HG03342 (cell line): ENCODE results near the gene PIK3R6.
"Not testable (repeated sequence)": the region's sequence is repeated elsewhere in the genome, so short reads cannot be mapped to it uniquely, and the experiment has no call there.

Source experiments
- ATAC-seq: cut with Tn5 transposase; IDR thresholded peaks from one replicate; pipeline ENCODE4 v1.9.1; 2021; ENCODE audit warnings: mild to moderate bottlenecking, moderate library complexity; ENCODE audit not compliant: unreplicated experiment

PIK3R6 gene

DNA sequence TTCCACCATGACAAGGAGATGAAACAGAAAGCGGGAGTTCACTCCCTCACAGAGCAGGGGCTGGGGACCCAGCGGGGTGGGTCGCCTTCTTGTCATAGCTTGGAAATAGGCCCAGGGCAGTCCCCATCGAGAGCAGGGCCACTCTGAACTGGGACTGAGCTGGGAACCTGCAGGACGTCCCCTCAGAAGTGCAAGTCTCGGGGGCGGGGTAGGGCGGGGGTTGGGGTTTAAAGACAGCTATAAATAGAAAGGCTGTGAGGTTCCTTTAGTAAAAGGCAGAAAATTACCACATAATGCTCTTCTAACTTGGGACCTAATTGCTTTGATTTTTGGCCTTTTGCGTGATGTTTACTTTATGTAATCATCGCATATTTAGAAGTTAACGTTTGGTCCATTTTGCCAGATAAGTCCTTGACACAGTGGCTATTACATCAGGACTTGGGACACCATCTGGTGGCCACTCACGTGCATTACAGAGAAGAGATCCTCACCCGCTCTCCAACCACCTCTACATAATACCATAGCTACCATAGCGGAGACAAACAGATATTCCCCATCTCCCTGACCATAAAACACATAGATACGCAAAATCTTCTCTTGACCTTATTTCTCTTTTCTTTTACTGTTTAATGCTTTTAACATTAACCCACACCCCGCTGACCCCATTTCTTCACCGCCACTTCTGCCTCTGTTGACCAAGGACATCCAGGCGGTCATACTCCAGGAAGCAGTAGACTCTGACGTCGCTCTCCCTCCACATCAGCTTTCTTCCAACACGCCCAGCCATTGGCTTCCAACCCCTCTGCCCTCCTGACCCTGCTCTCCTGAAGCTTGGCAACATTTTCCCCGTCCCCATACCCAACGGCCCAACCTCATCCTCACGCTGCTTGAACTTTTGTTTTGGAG, 27.5 kb upstream of the PIK3R6 start:
- ATAC-seq = no peak

DNA sequence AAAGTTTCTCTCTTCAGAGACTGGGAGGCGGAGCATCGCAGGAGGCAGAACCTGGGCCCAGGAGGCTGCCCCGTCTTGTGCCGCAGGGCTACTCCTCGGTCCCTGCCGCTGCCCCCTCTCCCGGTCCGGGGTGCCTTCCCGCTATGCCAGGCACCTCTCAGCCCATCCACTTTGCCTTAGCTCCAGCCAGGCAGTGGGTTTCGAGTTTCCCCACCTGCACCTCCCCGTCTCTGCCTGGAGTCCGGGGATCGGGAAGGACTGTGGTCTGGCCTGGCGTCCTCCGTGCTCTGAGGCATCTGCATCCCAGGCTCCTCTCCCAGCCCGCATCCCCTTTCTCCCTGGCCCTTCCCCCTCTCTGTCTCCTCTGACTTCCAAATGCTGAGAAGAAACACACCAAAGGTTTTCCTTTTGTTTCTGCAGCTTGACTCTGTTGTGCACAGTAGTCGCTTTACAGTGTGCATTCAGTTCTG, 26.8 kb upstream of the PIK3R6 start:
- no peak for ATAC-seq

DNA sequence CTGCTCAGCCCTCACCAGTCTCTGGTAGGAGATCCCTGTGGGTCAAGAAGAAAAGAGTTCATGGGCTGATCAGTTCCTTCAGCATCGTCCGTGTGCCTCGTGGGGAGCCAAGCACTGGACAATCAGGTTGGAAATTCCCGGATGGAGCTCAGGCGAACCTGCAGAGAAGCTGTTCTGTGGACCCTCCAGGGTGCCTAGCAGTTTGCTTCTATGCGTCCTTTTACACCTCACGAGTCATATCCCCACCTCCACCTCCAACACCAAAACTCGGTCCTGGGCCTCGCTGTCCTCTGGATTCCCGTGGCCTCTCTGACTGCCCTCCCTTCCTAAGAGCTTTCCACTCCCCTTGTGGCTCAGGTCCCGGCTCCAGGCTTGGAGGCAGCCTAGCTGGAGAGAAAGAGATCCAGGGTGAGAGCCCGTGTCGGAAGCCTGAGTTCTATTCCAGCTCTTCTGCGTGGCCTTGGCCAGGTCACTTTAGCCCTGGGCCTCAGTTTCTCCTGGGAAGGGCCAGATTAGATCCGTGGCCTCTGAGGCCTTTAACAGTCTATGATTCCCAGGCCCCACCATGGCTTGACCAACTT, 26.2 kb upstream of the PIK3R6 start:
- no peak for ATAC-seq

DNA sequence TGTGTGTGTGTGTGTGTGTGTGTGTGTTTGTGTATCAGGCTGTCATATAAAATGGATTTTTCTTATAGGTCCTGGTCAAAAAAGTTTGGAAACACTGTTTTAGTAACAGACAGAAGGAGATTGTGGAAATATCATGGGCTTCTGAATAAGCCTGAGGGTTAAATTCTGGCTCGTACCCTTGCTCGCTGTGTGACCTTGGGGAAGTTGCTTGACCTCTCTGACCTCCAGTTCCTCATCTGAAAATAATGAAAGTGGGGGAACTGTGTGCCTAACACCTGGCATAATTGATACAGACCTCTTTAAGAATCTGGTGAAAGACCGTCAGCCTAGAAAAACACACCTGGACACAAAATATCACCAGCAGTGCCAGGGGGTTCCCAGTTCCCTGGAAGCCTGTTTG, 25.6 kb upstream of the PIK3R6 start:
- ATAC-seq = no peak

DNA sequence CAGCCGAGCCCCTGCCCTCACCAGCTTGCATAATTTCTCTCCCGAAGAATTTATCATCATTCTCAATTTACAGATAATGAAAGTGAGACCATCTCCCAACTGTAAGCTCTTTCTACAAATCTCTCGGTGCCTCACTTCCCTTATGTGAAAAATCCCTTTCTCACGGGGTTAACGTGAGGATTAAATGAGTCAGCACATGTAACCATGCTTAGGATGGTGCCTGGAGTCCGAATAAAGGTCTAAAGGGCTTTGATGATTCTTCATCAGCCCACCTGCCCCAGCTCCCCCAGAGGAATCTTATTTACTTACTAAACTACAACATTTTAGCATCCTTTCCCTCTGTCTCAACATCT, 24.8 kb upstream of the PIK3R6 start:
- ATAC-seq = peak; percentile 40

DNA sequence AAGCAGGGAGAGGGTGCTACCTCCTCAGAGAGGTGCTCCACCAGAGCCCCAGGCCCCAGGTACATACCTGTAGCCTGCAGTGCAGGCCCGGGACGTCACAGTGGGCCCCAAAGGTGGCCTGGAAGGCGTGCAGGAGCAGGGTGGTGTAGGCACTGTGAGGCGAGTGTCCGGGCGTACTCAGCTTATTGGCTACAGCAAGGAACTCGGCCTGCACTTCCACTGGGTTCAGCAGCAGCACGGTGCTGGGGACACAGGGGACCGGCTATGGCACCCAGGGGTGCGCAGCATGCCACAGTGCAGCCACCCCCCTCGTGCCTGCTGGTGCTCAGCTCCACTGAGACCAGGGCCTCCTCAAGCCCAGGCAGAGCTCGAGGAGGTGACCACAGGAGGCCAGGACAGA, 23.2 kb upstream of the PIK3R6 start:
- no peak for ATAC-seq

DNA sequence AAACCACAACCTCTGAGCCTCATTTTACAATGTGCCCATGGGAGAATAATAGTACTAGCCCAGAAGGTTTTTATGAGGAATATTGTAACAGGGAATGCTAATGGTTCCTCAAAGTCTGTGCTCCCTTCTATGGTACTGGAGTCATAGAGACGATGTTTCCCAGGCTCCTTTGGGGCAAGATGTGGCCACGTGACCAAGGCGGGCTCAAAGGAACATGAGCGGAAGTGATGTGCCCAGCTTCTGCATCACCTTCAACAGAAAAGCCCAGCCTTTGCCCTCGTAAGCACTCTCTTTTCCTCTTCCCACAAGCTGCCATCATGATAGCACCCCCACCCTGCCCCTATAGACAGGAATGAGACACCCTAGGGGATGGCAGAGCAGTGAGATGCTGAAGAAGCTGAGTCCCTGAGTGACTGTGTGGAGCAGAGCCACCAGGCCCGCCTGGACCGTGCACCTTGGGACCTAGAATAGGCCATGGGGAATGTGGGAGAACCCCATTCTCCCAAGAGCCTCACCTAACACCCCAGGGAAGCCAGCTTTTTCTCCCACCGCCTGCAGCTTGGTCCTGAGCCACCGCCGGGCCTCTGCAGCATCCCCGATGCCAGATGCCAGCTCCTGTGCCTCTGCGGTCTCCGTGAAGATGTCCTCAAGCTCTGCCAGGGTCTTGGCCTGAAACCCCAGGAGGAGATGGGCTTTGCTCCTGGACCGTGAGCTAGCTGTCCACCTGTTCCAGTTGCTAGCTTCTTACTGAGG, 22.2 kb upstream of the PIK3R6 start:
- ATAC-seq = no peak

DNA sequence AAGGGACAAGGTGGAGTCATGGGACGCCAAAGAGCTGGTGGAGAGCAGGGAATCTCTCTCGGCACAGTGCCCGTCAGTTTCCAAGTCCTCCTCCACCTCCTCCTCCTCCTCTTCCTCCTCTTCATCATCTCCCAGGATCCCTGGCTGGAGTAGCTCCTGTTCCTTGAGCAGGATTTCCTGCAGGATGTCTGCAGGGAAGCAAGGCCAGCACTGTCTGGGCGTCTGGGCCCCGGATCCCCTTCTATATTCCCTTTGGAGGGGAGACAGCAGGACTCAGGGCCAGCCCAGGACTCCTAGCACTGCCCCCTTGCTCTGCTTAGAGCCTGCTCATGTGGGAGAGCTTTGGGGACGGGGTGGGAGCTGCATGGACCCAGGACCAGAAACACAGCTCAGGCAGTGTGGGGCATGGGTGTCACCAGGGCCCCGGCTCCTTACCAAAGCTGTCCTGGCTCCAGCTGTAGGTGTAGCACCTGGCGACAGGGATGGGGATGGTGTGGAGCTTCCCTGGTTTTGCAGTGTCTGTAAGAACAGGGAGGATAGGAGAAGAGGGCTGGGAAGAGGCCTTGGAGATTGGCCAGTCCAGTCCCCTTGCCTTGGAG, 21.3 kb upstream of the PIK3R6 start:
- no peak for ATAC-seq

DNA sequence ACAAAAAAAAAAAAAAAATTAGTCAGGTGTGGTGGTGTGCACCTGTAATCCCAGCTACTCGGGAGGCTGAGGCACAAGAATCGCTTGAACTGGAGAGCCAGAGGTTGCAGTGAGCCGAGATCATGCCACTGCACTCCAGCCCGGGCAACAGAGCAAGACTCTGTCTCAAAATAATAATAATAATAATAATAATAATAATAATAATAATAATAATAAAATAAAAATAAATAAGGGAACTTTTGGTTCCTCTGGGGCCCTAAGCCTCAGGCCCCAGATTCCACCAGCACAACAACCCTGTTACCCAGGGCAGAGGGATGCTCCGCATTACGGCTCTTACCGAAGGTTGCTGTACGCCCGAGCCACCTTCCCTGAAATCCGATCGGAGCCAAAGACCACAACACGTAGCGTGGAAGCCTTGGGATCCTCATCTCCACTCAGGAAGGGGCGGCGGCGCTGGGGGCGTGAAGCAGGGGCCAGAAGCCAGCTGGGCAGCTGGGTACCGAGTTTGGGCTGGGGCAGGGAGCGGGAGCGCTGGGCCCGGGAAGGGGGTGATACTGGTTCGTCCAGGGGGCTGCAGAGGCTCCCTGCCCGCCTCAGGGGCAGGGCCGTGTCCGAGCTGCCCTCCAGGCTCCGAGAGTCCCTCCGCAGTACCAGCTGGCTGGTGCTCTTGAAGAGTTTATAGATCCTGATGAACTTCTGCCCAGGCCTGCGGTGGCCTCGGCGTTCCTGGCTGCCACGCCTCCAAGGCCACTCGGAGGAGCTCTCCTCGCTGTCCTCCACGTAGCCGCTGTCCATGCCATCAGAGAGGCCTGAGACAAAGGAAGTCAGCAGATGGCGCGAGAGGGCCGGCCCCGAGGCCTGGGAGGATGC, 20.6 kb upstream of the PIK3R6 start:
- no peak for ATAC-seq

DNA sequence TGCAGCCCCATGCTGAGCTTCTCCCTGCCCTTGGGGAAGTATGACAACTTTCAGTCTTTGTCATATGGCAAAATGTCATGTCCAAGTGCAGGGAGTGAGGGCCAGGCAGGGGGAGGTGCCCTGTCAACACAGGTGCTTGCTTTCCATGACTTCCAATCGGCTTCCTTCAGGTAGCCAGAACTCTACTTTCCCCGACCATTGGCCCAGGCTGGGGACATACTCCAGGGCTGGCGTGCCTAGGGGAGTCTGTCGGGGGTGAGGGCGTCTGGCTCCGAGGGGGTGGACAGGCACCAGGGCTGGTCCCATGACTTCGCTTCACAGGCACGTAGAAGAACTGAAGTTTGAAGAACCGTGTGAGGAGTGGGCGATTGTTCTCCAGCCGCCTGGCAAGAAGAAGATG, 19.8 kb upstream of the PIK3R6 start:
- no peak for ATAC-seq

DNA sequence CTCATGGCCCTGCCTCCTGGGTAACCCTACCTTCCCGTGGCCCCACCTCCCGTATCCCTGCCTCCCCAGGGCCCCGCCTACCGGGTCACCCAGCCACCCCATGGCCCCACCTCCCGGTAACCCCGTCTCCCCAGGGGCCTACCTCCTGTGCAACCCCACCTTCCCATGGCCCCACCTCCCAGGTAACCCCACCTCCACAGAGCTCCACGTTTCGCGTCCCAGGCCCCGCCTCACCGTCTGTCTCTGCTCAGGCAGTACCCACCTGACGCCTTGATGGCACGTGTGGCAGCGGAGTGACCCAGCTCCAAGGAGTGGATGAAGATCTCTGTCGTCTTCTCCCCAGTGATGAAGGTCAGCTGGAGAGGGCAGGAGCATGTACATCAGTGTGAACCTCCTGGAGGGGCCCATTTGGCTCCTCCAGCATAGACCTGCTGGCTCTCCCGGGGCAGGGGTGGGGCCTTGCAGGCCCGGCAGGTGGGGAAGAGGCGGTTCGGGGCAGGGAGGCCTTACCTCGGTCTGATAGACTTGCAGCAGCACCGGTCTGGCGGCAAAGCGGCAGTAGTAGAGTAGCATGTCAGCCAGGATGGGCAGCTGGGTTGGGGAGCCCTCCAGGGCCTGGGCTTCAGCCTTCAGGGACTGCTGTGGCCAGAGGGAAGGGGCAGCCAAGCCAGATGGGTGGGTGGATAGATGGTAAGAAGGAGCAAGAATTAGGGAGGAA, 18.7 kb upstream of the PIK3R6 start:
- ATAC-seq = no peak

DNA sequence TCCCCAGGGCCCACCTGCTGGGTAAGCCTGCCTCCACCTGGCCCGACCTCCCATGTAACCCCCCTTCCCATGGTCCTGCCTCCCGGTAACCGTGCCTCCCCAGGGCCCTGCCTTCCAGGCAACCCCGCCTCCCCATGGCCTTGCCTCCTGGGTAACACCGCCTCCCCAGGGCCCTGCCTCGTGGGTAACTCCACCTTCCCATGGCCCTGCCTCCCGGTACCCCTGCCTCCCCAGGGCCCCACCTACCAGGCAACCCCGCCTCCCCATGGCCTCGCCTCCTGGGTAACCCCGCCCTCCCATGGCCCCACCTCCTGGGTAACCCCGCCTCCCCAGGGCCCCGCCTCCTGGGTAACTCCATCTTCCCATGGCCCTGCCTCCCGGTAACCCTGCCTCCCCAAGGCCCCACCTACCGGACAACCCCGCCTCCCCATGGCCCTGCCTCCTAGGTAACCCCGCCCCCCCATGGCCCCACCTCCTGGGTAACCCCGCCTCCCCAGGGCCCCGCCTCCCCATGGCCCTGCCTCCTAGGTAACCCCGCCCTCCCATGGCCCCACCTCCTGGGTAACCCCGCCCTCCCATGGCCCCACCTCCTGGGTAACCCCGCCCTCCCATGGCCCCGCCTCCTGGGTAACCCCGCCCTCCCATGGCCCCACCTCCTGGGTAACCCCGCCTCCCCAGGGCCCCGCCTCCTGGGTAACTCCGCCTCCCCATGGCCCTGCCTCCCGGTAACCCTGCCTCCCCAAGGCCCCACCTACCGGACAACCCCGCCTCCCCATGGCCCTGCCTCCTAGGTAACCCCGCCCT, 17.9 kb upstream of the PIK3R6 start:
- not testable (repeated sequence) for ATAC-seq

DNA sequence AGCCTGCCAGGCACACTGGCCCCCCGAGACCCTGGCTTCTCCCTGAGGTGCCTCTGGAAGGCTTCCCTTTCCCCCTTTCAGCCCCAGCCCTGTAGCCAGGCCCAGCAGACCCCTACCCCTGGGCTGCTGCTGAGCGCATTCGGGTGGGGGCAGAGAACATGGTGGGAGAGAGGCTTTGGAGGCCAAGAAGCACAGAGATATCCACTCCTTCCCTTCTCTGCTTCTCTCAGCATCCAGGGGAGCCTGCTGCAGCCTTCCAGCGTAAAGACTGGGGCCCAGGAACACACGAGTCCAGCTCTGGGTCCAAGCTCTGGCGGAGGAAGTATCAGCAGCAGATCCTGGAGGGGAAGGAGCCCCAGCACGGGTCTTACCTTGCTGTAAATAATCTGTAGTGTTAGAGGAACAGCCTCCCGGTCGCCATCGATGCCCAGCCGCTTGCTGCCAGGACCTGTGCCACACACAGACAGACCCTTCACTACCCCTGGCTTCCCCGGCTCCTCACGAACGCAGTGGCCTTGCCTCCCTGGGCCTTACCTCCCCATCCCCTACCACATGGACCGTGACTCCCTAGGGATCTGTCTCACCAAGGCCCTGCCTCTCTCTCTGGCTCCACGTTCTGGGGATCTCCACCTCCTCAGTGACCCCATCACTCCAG, 17.0 kb upstream of the PIK3R6 start:
- ATAC-seq = no peak

DNA sequence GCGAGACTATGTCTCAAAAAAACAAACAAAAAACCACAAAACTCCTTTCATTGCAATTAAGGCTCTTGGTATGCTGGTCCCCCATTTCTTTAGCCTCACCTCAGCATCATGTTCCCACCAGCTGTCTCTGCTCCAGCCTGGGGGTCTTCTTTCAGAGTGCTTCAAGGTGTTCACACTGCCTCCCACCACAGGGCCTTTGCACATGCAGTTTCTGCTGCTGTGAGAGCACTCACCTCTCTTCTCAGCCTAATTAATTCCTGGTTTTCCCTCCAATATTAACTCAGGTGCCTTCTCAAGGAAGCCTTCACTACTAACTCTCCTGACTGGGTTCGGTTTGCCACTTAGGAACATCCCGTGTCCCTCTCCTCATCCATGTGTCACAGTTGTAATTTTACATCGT, 15.9 kb upstream of the PIK3R6 start:
- no peak for ATAC-seq

DNA sequence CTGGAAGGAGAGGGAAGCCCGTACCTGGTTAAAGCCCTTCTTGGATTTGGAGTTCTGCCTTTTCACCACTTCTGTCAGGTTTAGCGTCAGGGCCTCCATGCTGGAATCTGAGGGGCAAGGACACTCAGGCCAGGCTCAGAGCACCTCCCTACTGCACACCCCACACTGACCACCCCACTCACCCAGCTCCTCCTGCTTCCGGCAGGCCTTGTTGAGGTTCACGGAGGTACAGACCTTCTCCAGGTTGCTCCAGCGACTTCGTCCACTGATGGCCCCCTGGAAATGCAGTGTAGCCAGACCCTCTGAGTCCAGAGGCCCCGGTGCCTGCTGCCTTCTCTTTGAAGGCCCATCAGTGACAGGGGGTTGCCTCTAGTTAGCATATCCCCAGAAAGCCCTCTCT, 14.1 kb upstream of the PIK3R6 start:
- no peak for ATAC-seq

DNA sequence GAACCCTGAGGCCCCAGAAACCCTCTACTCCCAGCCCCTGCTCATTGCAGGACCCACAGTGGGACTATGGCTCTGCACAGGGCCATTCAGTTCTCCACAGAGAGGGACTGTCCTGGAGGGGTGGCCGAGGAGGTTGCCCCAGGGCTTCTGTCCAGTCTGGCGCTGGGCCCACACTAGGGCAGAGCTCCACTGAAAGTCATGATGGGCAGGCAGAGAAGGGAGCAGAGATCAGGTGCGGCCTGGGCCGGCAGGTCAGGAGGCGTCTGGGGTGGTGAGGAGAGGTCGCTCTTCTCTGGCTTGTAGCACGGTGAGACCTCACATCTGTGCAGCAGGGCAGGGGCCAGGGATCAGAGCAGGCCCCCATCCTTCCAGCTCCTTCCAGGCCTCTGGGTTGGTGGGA, 13.0 kb upstream of the PIK3R6 start:
- ATAC-seq = no peak

DNA sequence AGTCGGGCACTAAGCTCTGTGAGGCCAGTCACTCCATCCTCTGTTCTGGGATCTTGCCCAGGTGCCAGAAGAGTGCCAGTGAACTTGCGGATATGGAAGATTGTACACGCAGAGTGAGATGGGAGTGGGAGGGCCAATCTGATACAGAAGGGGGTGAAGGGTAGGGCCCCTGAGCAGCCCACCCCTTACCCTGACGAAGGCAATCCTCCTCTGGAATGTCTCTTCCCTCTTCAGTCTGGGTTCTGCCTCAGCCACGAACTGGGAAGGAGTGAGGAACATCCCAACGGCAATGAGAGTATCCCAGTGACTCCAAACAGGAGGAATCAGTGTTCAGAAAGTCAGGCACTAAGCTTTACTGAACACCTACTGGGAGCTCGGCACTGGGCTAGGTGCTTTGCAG, 11.9 kb upstream of the PIK3R6 start:
- ATAC-seq = no peak

DNA sequence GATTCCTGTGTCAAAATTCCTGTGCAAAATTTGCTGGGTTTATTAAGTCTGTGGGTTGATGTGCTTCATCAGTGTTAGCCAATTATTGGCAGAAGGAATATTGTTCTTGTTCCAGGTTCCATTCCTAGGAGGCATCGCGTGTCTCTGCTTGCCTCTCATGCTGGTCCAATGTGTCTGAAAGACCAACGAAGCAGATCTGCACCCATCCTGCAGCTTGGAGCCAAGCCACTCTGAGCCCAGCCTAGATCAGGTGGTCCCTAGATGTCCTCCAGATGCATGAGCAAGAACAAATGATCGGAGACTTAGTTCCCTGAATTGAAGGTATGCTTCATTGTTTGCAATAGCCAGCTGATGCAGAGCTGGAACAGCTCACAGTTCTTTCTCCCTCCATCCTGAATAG, 10.5 kb upstream of the PIK3R6 start:
- no peak for ATAC-seq

DNA sequence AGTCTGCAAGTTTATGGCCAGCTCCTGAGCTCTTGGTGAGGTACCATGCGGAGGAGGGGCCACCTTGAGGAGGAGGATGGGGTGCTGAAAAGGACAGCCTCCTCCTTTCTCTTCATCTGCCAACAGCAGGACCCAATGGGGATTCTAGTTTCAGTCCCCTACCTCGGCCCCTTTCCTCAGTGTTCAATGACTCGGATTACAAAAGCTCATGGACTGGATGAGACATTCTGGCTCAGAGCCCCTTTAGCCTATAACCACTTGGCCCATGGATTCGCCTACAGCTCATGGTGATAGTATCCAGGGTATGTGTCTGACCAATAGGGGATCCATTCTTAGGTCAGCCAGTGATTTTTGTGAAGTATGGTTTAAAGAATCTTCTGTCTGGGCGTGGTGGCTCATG, 8.5 kb upstream of the PIK3R6 start:
- ATAC-seq = no peak
